ENCODE results near the gene KCTD21.

The KCTD21 gene

DNA sequence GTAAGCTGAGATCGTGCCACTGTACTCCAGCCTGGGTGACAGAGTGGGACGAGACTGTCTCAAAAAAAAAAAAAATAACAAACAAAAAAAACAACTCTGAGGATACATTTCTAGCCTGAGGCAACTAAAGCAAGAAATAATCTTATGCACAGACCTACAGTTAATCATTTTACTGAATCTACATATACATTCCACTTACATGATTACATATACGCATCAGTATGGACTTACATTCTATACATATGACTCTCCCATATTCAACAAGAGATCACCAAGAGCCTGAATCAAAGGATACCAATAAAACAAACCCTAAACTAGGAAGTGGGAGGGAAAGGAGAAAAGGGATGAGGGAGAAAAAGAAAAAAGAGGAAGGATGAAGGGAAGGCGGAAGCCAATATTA is 50.1 kb downstream of the KCTD21 start:
- DNase-seq, result no peak

DNA sequence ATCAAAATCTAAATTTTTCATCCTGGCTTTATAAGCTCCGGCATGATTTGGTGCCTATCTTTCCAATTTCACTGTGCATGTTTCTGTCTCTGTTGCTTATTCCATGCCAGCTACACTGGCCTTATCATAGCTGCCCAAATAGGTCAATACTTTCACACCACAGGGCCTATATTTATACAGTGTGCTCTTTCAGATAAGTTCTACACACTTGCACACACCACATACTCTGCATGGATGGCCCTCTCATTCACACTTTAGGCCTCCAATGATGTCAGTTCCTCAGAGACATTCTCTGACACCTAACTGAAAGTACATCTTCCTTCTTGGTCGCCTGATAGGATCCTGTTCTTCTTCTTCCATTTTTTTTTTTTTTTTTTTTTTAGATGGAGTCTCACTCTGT is 56.0 kb downstream of the KCTD21 start:
- DNase-seq, result no peak

DNA sequence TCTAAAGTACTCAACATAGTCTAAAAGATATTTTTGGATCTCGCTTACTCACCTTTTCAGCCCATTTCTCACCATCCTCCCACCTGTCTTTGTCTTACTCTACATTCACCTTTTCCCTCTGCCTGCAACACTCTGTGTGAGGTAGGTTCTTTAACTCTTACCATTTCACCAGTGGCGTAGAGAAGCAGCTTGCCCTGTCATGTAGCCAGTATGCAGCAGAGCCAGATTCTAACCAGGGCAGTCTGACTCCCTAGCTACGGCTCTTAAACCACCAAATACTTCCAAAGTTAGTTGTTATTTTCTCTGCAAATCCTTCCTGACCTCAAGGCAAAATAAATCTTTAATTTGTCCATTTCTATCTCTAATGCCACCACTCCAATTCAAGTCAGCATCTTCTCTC is 56.5 kb downstream of the KCTD21 start:
- DNase-seq, result no peak

DNA sequence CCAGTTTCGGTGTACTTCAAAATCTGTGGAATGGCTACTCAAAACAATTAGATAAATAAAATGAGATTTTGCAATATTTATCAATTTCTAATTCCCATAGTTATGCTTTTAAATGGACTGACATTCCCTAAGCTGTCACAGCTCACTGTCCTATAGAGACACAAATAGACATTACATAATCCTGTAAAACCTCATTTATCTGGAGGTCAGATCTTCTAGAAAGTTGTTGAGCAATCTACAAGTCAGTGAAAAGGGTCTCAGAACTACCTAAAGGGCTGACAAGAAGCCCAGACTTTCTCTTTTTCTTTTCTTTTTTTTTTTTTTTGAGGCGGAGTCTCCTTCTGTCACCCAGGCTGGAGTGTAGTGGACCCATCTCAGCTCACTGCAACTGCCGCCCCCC is 61.0 kb downstream of the KCTD21 start:
- DNase-seq, result no peak

Measured in activated CD8-positive, alpha-beta memory T cell treated with anti-CD3 and anti-CD28 coated beads for 24 hours (primary cell).